ENCODE data around the gene AHSA1. TPM values are rescaled to one million over a fixed set of nuclear protein-coding genes. Genes with fewer than 3 reads are reported as not detected.

AHSA1 gene
- total and polyA plus RNA-seq, 8 donors = 47.2 to 109 (median 77.5) TPM

GRCh38 chr14:77455966-77456640 is 1.8 kb upstream of the AHSA1 start:
- peaks cover 13 to 44% (median 35%) of the 10 kb centered on the region in 4 donors for H3K4me1 ChIP-seq
- H3K27me3 ChIP-seq = no peaks in the 10 kb centered on the region
- WGBS, 5 donors = 71 to 78% (median 72%) methylated on average over 2 of the region's 2 CpGs
- H3K4me3 ChIP-seq = peak overlapping the region in 2 of 4 donors; percentile 97 to 98
- DNase-seq = no peak
- peaks cover 32 to 46% (median 43%) of the 10 kb centered on the region in 4 donors for H3K36me3 ChIP-seq
- TF ChIP-seq CTCF (IDR thresholded peaks at IDR 0.05) (no peak), POLR2A (IDR thresholded peaks at IDR 0.05) (no peak), POLR2AphosphoS5 (IDR thresholded peaks at IDR 0.05) (no peak), EP300 (IDR thresholded peaks at IDR 0.05) (no peak)
- no peak overlapping the region for H3K27ac ChIP-seq
- no peaks in the 10 kb centered on the region for H3K9me3 ChIP-seq
- intact Hi-C loops (cut with DNase I; ENCODE audit: low total_unique reads) = loop anchor here (10.0 kb wide), 2 partner anchors 89 to 131 kb away; partner anchors contain the start of genes GSTZ1 and POMT2

- intact Hi-C loops (cut with DNase I; ENCODE audit: low total_unique reads) = loop anchor here (10.0 kb wide), 2 partner anchors 88 to 132 kb away; partner anchors contain the start of genes GSTZ1 and POMT2
- WGBS, 5 donors = 0 to 1% (median 0%) methylated on average over 15 to 18 of the region's 18 CpGs
Measured at GRCh38 chr14:77457115-77457521, 775 bp upstream of the AHSA1 start.

GRCh38 chr14:77458249-77458950 is 507 bp downstream of the AHSA1 start:
- H3K27ac ChIP-seq = peak overlapping the region; percentile 91 to 96 (median 93)
- H3K4me1 ChIP-seq = peaks cover 13 to 49% (median 35%) of the 10 kb centered on the region in 4 donors
- DNase-seq = peak; percentile 43 to 61
- no peaks in the 10 kb centered on the region for H3K9me3 ChIP-seq
- intact Hi-C loops (cut with DNase I; ENCODE audit: low total_unique reads) = loop anchor here (10.0 kb wide), 2 partner anchors 86 to 134 kb away; partner anchors contain the start of genes GSTZ1 and POMT2
- no peak for TF ChIP-seq POLR2AphosphoS5 (IDR thresholded peaks at IDR 0.05)
- TF ChIP-seq CTCF (IDR thresholded peaks at IDR 0.05) = no peak
- no peak for TF ChIP-seq POLR2A (IDR thresholded peaks at IDR 0.05)
- 0 to 1% (median 1%) methylated on average over 24 to 29 of the region's 29 CpGs for WGBS, 5 donors
- no peaks in the 10 kb centered on the region for H3K27me3 ChIP-seq
- peak overlapping the region; percentile 87 to 98 (median 98) for H3K4me3 ChIP-seq
- H3K36me3 ChIP-seq = peaks cover 39 to 46% (median 43%) of the 10 kb centered on the region in 4 donors

More at GRCh38 chr14:77457115-77457521, 775 bp upstream of the AHSA1 start:
- H3K27ac ChIP-seq = peak overlapping the region; percentile 79 to 96 (median 93)
- TF ChIP-seq EP300 (IDR thresholded peaks at IDR 0.05) = no peak
- no peak for TF ChIP-seq POLR2AphosphoS5 (IDR thresholded peaks at IDR 0.05)
- no peak for TF ChIP-seq CTCF (IDR thresholded peaks at IDR 0.05)
- TF ChIP-seq POLR2A (IDR thresholded peaks at IDR 0.05) = no peak
- H3K36me3 ChIP-seq = peaks cover 34 to 46% (median 43%) of the 10 kb centered on the region in 4 donors
- H3K4me1 ChIP-seq = peaks cover 13 to 49% (median 35%) of the 10 kb centered on the region in 4 donors
- no peaks in the 10 kb centered on the region for H3K27me3 ChIP-seq
- peak overlapping the region; percentile 87 to 98 (median 98) for H3K4me3 ChIP-seq
- no peak for DNase-seq
- no peaks in the 10 kb centered on the region for H3K9me3 ChIP-seq

GRCh38 chr14:77459072-77459723 is 1.3 kb downstream of the AHSA1 start:
- Histone ChIP-seq H3K4me1 (peaks cover 13 to 49% (median 35%) of the 10 kb centered on the region in 4 donors), H3K9me3 (no peaks in the 10 kb centered on the region), H3K27me3 (no peaks in the 10 kb centered on the region), H3K27ac (peak overlapping the region in 1 of 5 donors; percentile 93), H3K4me3 (peak overlapping the region; percentile 87 to 98 (median 98)), H3K36me3 (peaks cover 46 to 49% (median 47%) of the 10 kb centered on the region in 4 donors)
- peak; percentile 66 to 84 for DNase-seq
- intact Hi-C loops (cut with DNase I; ENCODE audit: low total_unique reads) = loop anchor here (10.0 kb wide), 2 partner anchors 86 to 134 kb away; partner anchors contain the start of genes GSTZ1 and POMT2
- TF ChIP-seq POLR2A (IDR thresholded peaks at IDR 0.05) (no peak), CTCF (IDR thresholded peaks at IDR 0.05) (peak in 3 of 7 experiments; percentile 25 to 36 (median 34)), EP300 (IDR thresholded peaks at IDR 0.05) (no peak), POLR2AphosphoS5 (IDR thresholded peaks at IDR 0.05) (no peak)
- WGBS, 5 donors = 28 to 32% (median 31%) methylated on average over 13 of the region's 13 CpGs
